ENCODE measurements around the gene CEP41. TPM values are rescaled to one million over a fixed set of nuclear protein-coding genes. Genes with fewer than 3 reads are reported as not detected.

Gene CEP41
- total RNA-seq, 1 experiment from 2014 or later, result 7.1 TPM

DNA sequence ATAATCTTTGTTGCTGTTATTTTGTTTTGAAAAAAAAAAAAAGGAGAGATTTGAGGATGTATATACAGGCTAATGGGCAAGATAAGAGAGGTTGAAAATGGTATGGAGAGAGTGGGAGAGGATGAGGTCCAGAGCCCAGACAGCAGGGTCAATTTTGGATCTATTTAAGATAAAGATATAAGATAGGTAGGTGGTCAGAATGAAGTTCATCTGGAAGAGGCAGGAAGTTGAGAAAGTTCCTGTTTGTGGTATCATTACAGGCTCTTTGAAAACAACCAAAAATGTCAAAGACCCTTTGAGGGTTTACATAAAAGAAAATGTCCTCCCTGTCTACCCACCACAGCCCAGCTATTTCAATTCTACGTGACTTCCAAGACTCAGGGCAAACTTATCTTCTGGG lies 7.5 kb downstream of the CEP41 start:
- Mint-ChIP-seq H3K36me3 (no peaks in the 10 kb centered on the region), H3K9me3 (no peaks in the 10 kb centered on the region), H3K4me3 (no peak overlapping the region), H3K27ac (no peak overlapping the region), H3K27me3 (ENCODE audit: low read depth) (no peaks in the 10 kb centered on the region), H3K4me1 (peaks cover 2% of the 10 kb centered on the region; the same call in 1 of the 2 replicates)
- ATAC-seq, result no peak
- POLR2A ChIA-PET, result no interaction called here
- CTCF ChIA-PET, result no interaction called here
- TF ChIP-seq, protein P1, sequence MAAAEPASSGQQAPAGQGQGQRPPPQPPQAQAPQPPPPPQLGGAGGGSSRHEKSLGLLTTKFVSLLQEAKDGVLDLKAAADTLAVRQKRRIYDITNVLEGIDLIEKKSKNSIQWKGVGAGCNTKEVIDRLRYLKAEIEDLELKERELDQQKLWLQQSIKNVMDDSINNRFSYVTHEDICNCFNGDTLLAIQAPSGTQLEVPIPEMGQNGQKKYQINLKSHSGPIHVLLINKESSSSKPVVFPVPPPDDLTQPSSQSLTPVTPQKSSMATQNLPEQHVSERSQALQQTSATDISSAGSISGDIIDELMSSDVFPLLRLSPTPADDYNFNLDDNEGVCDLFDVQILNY (CRISPR knock-in tag; IDR thresholded peaks at IDR 0.05), result no peak
- no peak for DNase-seq (ENCODE audit: low spot score)

DNA sequence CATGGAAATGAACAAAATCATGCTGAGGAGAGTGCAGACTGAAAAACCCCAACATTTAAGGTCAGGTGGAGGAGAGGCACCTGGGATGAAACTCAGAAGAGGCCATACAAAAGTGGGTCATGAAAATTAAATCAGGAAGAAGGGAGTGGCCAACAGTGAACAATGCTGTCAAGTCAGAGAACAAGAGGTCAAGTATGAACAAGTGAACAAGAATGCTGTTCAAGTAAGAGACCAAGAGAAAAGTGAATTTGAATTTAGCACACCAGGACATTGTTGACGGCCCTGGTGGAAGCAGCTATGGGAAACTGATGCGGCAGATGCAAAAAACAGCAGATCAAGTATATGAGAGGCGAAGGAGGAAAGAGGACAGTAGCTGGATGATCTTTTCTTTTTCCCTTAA lies 7.9 kb downstream of the CEP41 start:
- TF ChIP-seq JAZF1 (CRISPR knock-in tag; IDR thresholded peaks at IDR 0.05), result no peak
- TF ChIP-seq, protein P2, sequence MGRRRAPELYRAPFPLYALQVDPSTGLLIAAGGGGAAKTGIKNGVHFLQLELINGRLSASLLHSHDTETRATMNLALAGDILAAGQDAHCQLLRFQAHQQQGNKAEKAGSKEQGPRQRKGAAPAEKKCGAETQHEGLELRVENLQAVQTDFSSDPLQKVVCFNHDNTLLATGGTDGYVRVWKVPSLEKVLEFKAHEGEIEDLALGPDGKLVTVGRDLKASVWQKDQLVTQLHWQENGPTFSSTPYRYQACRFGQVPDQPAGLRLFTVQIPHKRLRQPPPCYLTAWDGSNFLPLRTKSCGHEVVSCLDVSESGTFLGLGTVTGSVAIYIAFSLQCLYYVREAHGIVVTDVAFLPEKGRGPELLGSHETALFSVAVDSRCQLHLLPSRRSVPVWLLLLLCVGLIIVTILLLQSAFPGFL (CRISPR knock-in tag; IDR thresholded peaks at IDR 0.05; ENCODE audit: borderline replicate concordance), result no peak
- H3K27me3 Mint-ChIP-seq (ENCODE audit: low read depth), result no peaks in the 10 kb centered on the region
- DNase-seq (ENCODE audit: low spot score) (no peak), ATAC-seq (no peak)
- H3K27ac Mint-ChIP-seq, result no peak overlapping the region
- ChIA-PET POLR2A (no interaction called here), CTCF (no interaction called here)
- H3K9me3 Mint-ChIP-seq, result no peaks in the 10 kb centered on the region
- H3K4me3 Mint-ChIP-seq, result no peak overlapping the region
- H3K4me1 Mint-ChIP-seq, result peaks cover under 1% of the 10 kb centered on the region; the same call in 1 of the 2 replicates
- no peaks in the 10 kb centered on the region for H3K36me3 Mint-ChIP-seq

DNA sequence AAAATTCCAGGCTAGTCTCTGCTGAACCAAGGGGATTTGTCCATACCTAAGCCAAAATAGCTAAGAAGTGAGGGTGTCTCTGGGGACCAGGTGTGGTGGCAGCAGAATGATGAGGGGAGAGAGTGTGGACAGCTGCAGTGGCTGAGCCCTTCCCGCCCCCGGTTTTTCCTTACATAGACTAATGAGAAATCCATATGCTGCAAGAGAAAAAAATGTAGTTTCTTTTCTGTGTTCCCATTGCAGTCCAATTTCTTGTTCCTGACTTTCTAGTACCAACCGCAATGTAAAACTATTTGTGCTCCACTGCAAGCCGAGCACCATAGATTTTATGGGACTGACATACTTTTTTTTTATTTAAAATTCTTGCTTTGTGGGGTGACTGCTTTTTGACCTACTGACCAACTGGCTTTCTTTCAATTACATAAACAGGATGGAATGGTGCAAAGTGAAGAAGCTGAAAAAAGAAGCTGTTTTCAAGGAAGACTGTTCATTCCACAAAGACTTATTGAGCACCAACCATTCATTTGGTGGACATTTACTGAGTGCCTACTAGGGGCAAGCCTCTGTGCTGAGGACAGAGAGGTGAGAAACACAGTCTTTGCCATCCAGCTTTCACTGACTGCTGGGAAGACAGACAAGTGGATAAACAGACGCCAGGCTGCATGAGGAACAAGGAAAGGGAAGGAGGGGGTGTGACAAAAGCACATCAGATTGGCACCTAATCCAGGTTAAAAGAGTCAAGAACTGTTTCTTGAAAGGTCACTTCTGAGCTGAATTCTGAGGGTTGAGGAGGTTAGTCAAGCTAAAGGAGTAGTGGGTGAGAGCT lies 9.8 kb downstream of the CEP41 start:
- DNase-seq (ENCODE audit: low spot score), result no peak
- CTCF ChIA-PET, result interaction anchor here (1.8 kb wide), 1 partner anchor 49 kb away, joined by 5 read pairs; no protein-coding TSS in a partner anchor

DNA sequence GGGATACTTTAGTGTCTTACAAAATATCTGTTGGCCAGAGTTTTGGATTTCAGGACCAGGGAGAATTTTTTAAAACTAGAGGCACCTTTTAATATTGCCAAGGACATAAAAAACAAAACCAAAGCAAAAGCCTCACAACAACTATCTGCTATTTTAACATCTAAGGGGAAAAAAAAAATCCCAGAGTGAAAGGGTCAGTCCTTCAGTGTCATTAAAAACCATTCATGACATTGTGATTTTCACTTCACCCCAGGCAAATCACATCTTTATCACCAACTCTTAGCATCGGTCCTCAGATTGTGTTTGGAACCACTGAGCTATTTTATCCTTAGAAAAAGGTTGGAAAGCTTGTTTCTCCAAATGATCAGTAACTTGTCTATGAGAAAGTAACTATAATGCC lies 10.7 kb downstream of the CEP41 start:
- ChIA-PET POLR2A (no interaction called here), CTCF (interaction anchor here (1.8 kb wide), 1 partner anchor 48 kb away, joined by 5 read pairs; no protein-coding TSS in a partner anchor)
- no peak for ATAC-seq
- DNase-seq (ENCODE audit: low spot score), result no peak
- Mint-ChIP-seq H3K9me3 (no peaks in the 10 kb centered on the region), H3K27ac (no peak overlapping the region), H3K27me3 (ENCODE audit: low read depth) (no peaks in the 10 kb centered on the region), H3K4me1 (no peaks in the 10 kb centered on the region; the same call in 1 of the 2 replicates), H3K36me3 (no peaks in the 10 kb centered on the region), H3K4me3 (no peak overlapping the region)
- no peak for TF ChIP-seq MXD4 (CRISPR knock-in tag; IDR thresholded peaks at IDR 0.05; ENCODE audit: borderline replicate concordance)
- TF ChIP-seq, protein P3, sequence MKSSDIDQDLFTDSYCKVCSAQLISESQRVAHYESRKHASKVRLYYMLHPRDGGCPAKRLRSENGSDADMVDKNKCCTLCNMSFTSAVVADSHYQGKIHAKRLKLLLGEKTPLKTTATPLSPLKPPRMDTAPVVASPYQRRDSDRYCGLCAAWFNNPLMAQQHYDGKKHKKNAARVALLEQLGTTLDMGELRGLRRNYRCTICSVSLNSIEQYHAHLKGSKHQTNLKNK (CRISPR knock-in tag; IDR thresholded peaks at IDR 0.05), result no peak
- TF ChIP-seq, protein P1 (CRISPR knock-in tag; IDR thresholded peaks at IDR 0.05), result no peak
- TF ChIP-seq, protein P4, sequence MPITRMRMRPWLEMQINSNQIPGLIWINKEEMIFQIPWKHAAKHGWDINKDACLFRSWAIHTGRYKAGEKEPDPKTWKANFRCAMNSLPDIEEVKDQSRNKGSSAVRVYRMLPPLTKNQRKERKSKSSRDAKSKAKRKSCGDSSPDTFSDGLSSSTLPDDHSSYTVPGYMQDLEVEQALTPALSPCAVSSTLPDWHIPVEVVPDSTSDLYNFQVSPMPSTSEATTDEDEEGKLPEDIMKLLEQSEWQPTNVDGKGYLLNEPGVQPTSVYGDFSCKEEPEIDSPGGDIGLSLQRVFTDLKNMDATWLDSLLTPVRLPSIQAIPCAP (CRISPR knock-in tag; IDR thresholded peaks at IDR 0.05), result no peak
- no peak for TF ChIP-seq SMAD4 (CRISPR knock-in tag; IDR thresholded peaks at IDR 0.05)
- TF ChIP-seq, protein P5, sequence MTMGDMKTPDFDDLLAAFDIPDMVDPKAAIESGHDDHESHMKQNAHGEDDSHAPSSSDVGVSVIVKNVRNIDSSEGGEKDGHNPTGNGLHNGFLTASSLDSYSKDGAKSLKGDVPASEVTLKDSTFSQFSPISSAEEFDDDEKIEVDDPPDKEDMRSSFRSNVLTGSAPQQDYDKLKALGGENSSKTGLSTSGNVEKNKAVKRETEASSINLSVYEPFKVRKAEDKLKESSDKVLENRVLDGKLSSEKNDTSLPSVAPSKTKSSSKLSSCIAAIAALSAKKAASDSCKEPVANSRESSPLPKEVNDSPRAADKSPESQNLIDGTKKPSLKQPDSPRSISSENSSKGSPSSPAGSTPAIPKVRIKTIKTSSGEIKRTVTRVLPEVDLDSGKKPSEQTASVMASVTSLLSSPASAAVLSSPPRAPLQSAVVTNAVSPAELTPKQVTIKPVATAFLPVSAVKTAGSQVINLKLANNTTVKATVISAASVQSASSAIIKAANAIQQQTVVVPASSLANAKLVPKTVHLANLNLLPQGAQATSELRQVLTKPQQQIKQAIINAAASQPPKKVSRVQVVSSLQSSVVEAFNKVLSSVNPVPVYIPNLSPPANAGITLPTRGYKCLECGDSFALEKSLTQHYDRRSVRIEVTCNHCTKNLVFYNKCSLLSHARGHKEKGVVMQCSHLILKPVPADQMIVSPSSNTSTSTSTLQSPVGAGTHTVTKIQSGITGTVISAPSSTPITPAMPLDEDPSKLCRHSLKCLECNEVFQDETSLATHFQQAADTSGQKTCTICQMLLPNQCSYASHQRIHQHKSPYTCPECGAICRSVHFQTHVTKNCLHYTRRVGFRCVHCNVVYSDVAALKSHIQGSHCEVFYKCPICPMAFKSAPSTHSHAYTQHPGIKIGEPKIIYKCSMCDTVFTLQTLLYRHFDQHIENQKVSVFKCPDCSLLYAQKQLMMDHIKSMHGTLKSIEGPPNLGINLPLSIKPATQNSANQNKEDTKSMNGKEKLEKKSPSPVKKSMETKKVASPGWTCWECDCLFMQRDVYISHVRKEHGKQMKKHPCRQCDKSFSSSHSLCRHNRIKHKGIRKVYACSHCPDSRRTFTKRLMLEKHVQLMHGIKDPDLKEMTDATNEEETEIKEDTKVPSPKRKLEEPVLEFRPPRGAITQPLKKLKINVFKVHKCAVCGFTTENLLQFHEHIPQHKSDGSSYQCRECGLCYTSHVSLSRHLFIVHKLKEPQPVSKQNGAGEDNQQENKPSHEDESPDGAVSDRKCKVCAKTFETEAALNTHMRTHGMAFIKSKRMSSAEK (CRISPR knock-in tag; IDR thresholded peaks at IDR 0.05; ENCODE audit: borderline replicate concordance), result no peak
- no peak for TF ChIP-seq RORB (CRISPR knock-in tag; IDR thresholded peaks at IDR 0.05)
- no peak for TF ChIP-seq PRRX2 (CRISPR knock-in tag; IDR thresholded peaks at IDR 0.05)
- TF ChIP-seq, protein P6, sequence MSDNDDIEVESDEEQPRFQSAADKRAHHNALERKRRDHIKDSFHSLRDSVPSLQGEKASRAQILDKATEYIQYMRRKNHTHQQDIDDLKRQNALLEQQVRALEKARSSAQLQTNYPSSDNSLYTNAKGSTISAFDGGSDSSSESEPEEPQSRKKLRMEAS (CRISPR knock-in tag; IDR thresholded peaks at IDR 0.05), result no peak
- no peak for TF ChIP-seq JAZF1 (CRISPR knock-in tag; IDR thresholded peaks at IDR 0.05)
- TF ChIP-seq NFATC4 (CRISPR knock-in tag; IDR thresholded peaks at IDR 0.05), result no peak
- TF ChIP-seq, protein P7, sequence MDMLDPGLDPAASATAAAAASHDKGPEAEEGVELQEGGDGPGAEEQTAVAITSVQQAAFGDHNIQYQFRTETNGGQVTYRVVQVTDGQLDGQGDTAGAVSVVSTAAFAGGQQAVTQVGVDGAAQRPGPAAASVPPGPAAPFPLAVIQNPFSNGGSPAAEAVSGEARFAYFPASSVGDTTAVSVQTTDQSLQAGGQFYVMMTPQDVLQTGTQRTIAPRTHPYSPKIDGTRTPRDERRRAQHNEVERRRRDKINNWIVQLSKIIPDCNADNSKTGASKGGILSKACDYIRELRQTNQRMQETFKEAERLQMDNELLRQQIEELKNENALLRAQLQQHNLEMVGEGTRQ (CRISPR knock-in tag; IDR thresholded peaks at IDR 0.05), result no peak

More for the DNA sequence above, 9.8 kb downstream of the CEP41 start:
- TF ChIP-seq FOXK1 (CRISPR knock-in tag; IDR thresholded peaks at IDR 0.05), result no peak
- no peak for TF ChIP-seq CREB1 (CRISPR knock-in tag; IDR thresholded peaks at IDR 0.05)
- H3K9me3 Mint-ChIP-seq, result no peaks in the 10 kb centered on the region
- POLR2A ChIA-PET, result no interaction called here
- no peaks in the 10 kb centered on the region; the same call in 1 of the 2 replicates for H3K4me1 Mint-ChIP-seq
- no peak overlapping the region for H3K4me3 Mint-ChIP-seq
- H3K27me3 Mint-ChIP-seq (ENCODE audit: low read depth), result no peaks in the 10 kb centered on the region
- H3K27ac Mint-ChIP-seq, result no peak overlapping the region
- no peaks in the 10 kb centered on the region for H3K36me3 Mint-ChIP-seq
- ATAC-seq, result no peak
